HUES6 (cell line): ENCODE data around the gene SEC16A.

ENCODE experiments used
- H3K27ac ChIP-seq: 2 replicates; pipeline ENCODE4 v1.7.0; 2013; ENCODE audit warnings: low read depth, mild to moderate bottlenecking, low read length, inconsistent platforms
- H3K27me3 ChIP-seq: 2 replicates; pipeline ENCODE4 v1.6.1; 2013; ENCODE audit warnings: low read length; ENCODE audit not compliant: control insufficient read depth, insufficient read depth
- H3K36me3 ChIP-seq: 2 replicates; pipeline ENCODE4 v1.6.1; 2013; ENCODE audit warnings: low read length; ENCODE audit not compliant: control insufficient read depth, insufficient read depth
- H3K4me1 ChIP-seq: 2 replicates; pipeline ENCODE4 v1.6.1; 2013; ENCODE audit warnings: low read length; ENCODE audit not compliant: control insufficient read depth, insufficient read depth
- H3K4me3 ChIP-seq: 2 replicates; pipeline ENCODE4 v1.5.1; 2013; ENCODE audit warnings: low read depth, low read length
- H3K9ac ChIP-seq: one replicate; pipeline ENCODE4 v1.6.1; 2013; ENCODE audit warnings: mild to moderate bottlenecking, low read length
- H3K9me3 ChIP-seq: 2 replicates; pipeline ENCODE4 v1.6.1; 2013; ENCODE audit warnings: low read depth, low read length; ENCODE audit not compliant: control insufficient read depth, insufficient read depth

Gene SEC16A

DNA sequence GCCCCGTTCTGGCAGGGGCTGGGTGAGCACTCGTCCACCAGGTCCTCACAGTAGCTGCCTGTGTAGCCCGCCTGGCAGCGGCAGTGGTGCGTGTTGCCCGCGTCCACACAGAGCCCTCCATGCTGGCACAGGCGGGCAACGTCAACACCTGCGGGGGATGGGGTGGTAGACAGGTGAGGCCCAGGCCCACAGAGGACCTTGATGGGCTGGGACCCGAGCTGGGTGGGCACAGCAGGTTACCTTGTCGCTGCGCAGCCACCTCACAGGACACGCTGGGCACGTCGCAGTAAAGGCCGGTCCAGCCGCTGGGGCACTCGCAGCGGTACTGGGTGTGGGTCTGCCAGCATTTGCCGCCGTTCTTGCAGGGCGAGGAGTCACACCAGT, 25.1 kb upstream of the SEC16A start:
- Histone ChIP-seq H3K27me3 (no peaks in the 10 kb centered on the region), H3K4me3 (no peak overlapping the region), H3K9me3 (no peaks in the 10 kb centered on the region), H3K4me1 (no peaks in the 10 kb centered on the region), H3K27ac (no peak overlapping the region), H3K36me3 (peaks cover 98% of the 10 kb centered on the region), H3K9ac (no peak overlapping the region)

DNA sequence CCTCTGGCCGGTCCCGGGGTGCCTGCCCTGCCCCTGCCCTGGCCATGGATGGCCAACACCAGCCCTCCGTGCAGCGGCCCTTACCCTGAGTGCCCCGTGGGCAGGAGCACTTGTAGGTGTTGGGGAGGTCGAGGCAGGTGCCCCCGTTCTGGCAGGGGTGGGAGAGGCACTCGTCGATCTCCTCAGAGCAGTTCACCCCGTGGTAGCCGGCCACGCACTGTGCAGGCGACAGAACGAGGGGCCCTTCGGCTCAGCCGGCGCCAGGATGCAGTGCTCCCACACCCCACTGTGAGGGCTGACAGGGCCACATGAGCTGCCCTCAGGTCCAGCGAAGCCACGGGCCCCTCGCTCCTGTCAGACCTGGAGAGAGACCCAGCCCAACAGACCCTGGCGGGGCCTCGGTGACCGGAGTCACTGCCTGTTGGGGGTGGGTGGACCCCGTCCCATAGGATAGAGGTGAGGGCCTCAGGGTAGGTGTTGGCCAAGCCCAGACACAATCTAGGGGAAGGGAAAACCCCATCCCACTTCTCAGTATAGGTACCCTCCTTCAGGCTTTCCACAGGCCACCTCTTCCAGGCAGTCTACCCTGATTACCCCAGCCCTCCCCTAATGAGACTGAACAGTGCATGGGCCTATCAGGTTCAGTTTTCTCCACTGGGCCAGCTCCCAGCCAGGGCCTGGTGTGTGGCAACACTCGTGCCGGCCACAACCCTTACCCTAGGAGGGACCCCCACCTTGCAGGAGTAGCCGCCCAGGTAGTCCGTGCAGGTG, 24.6 kb upstream of the SEC16A start:
- H3K4me1 ChIP-seq = no peaks in the 10 kb centered on the region
- no peak overlapping the region for H3K4me3 ChIP-seq
- no peak overlapping the region for H3K9ac ChIP-seq
- H3K27ac ChIP-seq = no peak overlapping the region
- H3K9me3 ChIP-seq = no peaks in the 10 kb centered on the region
- H3K36me3 ChIP-seq = peaks cover 99% of the 10 kb centered on the region
- no peaks in the 10 kb centered on the region for H3K27me3 ChIP-seq

DNA sequence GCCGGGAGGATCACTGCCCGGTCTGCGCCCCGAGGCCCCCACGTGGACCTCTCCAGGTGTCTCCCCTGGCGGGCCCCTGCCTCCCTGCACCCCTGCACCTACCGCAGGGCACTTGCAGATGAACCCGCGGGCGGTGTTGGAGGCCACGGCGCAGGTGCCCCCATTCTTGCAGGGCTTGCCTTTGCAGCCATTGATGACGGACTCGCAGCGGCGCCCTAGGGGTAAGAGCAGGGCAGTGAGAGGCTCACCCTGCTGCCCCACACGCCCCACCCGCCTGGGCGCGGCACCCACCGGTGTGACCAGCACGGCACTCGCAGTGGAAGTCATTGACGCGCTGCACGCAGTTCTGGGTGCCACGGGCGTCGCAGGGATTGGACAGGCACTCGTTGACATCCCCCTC, 23.6 kb upstream of the SEC16A start:
- Histone ChIP-seq H3K9ac (no peak overlapping the region), H3K36me3 (peaks cover 98% of the 10 kb centered on the region), H3K27ac (no peak overlapping the region), H3K4me1 (no peaks in the 10 kb centered on the region), H3K9me3 (no peaks in the 10 kb centered on the region), H3K27me3 (no peaks in the 10 kb centered on the region), H3K4me3 (no peak overlapping the region)

DNA sequence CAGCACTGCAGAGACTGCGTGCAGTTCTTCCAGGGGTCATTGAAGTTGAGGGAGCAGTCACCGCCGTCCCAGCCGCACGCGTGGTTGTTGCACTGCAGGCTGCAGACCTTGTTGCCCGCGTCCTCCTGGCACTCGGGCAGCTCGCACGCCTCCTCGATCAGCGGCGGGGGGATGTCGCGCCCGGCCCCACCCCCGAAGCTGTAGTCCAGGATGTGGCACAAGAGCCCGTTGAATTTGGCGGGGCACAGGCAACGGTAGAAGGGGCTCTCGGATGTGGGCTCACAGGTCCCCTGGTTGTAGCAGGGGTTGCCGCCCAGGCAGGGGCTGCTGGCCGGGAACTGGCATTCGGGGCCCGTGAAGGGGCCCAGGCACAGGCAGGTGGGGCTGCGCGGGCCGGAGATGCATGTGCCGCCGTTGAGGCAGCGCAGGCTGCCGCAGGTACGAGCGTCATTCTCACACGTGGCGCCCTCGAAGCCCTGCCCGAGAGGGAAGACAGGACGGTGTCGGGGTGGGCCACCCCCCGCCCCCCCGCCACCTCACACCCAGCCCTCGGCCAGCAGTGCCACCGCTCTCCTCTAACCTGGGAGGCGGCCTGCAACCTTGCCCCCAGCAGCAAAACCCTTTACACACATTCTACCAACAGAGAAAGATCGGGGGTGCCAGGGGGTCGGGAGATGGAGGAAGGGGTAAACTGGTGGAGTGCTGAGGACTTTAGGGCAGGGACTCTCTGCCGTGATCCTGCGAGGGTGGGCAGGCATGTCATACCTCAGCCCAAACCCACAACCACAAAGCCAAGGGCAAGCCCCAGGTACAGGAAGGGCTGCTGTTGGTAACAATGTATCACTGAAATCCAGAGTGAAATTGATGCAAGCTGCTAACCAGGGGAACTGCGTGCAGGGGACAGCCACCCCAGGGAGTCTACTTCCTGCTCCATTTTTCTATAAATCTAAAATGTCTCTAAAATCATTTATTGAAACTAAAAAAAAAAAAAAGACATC, 22.9 kb upstream of the SEC16A start:
- Histone ChIP-seq H3K9me3 (no peaks in the 10 kb centered on the region), H3K9ac (no peak overlapping the region), H3K27ac (no peak overlapping the region), H3K4me1 (no peaks in the 10 kb centered on the region), H3K27me3 (no peaks in the 10 kb centered on the region), H3K36me3 (peaks cover 96% of the 10 kb centered on the region), H3K4me3 (no peak overlapping the region)

DNA sequence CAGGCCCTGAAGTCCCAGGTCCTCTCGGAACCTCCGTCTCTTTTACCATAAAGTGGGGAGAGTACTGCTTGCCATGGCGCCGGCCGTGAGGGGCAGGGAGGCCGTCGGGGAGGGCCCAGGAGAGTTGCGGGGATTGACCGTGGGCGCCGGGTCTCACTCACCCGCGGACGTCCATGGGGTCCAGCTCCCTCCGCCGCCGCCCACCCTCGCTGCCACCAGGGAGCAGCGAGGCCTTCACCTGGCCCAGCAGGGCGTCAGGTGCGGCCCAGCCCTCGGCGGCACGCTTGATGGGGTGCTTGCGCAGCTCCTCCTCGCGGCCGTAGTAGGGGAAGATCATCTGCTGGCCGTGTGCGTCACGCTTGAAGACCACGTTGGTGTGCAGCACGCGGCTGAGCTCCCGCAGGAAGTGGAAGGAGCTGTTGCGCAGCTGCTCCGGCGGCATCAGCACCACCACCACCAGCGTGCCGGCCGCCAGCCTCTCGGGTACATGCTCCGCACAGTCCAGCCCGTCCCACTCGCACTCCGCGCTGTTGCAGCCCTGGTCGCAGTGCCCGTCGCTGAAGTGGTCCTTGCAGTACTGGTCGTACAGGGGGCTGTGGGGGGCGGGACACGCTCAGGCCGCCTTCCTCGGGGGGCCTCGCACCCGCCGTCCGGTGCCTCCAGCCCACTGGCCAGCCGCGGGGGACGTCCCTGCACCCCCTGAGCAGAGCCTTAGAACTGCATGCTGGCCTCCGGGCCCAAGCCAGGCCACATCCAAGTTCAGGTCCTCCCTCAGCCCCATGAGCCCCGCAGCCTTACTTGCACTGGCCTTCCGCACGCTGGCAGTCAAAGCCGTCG, 21.9 kb upstream of the SEC16A start:
- no peaks in the 10 kb centered on the region for H3K4me1 ChIP-seq
- H3K9ac ChIP-seq = no peak overlapping the region
- no peak overlapping the region for H3K27ac ChIP-seq
- H3K4me3 ChIP-seq = no peak overlapping the region
- peaks cover 96% of the 10 kb centered on the region for H3K36me3 ChIP-seq
- no peaks in the 10 kb centered on the region for H3K27me3 ChIP-seq
- H3K9me3 ChIP-seq = no peaks in the 10 kb centered on the region

DNA sequence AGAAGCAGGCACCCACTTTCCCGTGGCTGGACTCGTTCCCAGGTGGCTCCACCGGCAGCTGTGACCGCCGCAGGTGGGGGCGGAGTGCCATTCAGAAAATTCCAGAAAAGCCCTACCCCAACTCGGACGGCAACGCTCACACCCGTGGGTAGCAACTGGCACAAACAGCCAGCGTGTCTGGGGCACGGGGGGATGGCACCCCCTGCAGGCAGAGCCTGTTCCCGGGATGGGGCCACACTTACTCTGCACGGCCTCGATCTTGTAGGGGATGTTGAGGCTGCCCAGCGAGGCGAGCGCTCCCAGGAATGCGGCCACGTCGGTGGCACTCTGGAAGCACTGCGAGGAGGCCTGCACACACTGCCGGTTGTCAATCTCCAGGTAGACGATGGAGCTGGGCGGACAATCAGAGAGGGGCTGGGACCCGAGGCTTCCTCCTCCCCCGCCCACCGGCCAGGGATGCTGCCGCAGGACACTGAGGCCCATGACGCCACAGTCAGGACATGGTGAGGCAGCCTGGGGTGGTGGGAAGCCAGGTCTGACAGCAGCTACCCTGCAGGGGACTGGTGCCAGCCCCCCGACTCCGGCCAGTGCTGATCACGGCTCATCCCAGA, 20.2 kb upstream of the SEC16A start:
- Histone ChIP-seq H3K4me1 (no peaks in the 10 kb centered on the region), H3K36me3 (peaks cover 96% of the 10 kb centered on the region), H3K27ac (no peak overlapping the region), H3K9ac (no peak overlapping the region), H3K9me3 (no peaks in the 10 kb centered on the region), H3K27me3 (no peaks in the 10 kb centered on the region), H3K4me3 (no peak overlapping the region)

DNA sequence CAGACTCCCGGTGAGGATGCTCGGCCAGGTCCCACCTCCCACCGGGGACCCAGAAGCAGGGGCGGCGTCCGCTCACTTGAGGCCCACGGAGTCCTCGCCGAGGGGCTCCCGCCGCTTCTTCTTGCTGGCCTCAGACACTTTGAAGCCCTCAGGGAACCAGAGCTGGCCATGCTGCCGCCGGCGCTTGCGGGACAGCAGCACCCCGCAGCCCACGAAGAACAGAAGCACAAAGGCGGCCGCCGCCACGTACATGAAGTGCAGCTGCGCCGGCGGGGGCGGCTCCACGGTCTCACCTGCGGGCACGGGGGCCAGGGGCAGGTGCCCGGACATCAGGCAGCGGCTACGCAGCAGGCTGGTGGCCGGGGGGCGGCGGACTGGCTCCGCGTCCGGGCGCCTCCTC, 19.4 kb upstream of the SEC16A start:
- H3K9ac ChIP-seq = no peak overlapping the region
- H3K9me3 ChIP-seq = no peaks in the 10 kb centered on the region
- H3K27me3 ChIP-seq = no peaks in the 10 kb centered on the region
- H3K27ac ChIP-seq = no peak overlapping the region
- no peak overlapping the region for H3K4me3 ChIP-seq
- H3K4me1 ChIP-seq = no peaks in the 10 kb centered on the region
- H3K36me3 ChIP-seq = peaks cover 95% of the 10 kb centered on the region

DNA sequence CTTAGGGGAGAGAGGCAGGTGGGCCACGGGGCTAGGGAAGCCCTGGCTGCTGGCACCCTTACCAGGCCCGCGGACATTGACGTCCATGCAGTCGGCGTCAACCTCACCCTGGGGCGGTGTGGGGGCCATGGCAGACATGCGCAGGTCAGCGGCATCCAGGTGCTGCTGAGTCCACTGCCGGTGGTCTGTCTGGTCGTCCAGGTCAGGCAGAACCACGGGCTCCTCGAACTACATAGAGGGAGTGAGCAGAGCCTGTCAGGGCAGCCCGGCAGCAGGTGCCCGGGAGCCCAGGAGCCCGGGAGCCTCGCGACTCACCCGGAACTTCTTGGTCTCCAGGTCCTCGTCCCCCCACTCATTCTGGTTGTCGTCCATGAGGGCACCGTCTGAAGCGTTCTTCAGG, 18.8 kb upstream of the SEC16A start:
- Histone ChIP-seq H3K4me1 (no peaks in the 10 kb centered on the region), H3K36me3 (peaks cover 95% of the 10 kb centered on the region), H3K27ac (no peak overlapping the region)

DNA sequence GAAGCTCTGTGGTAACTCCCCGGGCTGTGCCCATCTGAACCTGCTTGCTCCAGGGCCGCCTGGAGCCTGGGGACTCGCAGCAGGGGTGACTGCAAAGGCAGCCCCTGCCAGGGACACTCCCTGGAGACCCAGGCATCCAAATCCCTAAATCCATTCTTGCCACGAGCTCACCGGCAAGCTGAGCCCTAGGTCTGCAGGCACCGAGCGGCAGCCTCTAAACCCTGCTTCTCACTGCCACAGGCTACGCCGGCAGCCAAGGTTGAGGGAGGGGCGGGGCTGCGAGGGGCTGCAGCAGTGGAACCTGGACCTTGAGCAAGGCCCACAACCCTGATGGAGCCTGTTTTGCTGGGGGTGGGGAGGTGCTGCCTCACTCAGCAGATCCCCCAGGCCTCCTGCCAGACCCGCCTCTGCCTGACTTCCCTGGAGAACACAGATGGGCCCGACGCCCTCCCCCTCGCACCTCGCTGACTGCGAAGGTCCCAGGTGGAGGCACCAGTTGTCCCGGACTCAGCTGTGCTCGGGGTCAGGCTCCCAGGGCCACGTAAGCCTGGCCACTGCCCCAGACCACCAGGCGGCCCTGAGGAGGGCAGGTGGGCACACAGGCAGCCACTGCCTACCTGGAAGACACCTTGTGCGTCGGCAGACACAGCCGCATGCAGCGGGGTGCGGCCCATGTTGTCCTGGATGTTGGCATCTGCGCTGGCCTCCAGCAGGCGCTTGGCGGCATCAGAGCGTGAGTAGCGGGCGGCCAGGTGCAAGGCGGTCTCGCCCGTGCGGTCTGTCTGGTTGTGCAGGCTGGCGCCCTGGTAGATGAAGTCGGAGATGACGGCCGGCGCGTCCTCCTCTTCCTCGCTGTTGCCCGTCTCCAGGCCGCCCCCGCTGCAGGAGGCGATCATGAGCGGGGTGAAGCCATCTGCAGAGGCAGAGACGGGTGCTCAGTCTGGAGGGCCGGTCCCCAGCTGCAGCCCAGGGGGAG, 17.4 kb upstream of the SEC16A start:
- no peaks in the 10 kb centered on the region for H3K9me3 ChIP-seq
- H3K4me1 ChIP-seq = no peaks in the 10 kb centered on the region
- no peak overlapping the region for H3K9ac ChIP-seq
- H3K27ac ChIP-seq = no peak overlapping the region
- no peak overlapping the region for H3K4me3 ChIP-seq
- H3K27me3 ChIP-seq = no peaks in the 10 kb centered on the region
- H3K36me3 ChIP-seq = peaks cover 93% of the 10 kb centered on the region

More for the DNA sequence above, 18.8 kb upstream of the SEC16A start:
- Histone ChIP-seq H3K4me3 (no peak overlapping the region), H3K27me3 (no peaks in the 10 kb centered on the region), H3K9me3 (no peaks in the 10 kb centered on the region), H3K9ac (no peak overlapping the region)
